Measurements from ENCODE around the gene REN.

DNA sequence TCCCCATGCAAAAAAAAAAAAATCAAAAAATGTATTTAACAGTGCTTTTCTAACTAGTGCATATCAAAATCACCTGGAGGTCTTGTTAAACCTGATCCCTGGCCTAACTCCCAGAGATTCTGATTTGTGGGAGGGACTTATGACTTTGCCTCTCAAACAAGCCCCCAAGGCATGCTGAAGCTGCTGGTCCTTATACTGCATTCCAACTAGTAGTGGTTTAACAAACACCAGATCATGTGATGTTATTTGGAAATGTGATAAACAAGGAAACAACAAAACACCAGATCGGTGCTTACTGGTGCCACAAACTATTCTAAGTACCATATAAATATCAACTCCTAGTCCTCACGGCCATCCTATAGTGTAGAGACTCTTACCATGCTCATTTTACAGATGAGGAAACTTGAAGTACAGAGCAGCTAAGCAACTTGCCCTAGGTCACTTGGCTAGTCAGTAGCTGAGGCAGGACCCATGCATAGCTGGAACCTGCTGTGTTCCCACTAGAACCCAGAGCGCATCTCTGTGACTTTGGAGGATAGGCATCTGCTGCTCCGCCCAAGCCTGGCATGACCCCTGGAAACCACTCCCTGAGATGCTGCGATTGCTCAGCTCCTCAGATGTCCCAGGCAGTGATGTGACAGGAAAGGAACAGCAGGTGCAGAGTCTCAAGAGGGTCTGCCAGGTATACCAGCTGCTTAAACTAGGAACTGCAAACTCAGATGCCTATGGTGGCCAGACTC lies 55.1 kb downstream of the REN start:
- TF ChIP-seq, protein P1, sequence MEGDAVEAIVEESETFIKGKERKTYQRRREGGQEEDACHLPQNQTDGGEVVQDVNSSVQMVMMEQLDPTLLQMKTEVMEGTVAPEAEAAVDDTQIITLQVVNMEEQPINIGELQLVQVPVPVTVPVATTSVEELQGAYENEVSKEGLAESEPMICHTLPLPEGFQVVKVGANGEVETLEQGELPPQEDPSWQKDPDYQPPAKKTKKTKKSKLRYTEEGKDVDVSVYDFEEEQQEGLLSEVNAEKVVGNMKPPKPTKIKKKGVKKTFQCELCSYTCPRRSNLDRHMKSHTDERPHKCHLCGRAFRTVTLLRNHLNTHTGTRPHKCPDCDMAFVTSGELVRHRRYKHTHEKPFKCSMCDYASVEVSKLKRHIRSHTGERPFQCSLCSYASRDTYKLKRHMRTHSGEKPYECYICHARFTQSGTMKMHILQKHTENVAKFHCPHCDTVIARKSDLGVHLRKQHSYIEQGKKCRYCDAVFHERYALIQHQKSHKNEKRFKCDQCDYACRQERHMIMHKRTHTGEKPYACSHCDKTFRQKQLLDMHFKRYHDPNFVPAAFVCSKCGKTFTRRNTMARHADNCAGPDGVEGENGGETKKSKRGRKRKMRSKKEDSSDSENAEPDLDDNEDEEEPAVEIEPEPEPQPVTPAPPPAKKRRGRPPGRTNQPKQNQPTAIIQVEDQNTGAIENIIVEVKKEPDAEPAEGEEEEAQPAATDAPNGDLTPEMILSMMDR (conservative IDR thresholded peaks at IDR 0.05 in 1 of 2, IDR thresholded peaks at IDR 0.05 in 1 of 2; ENCODE audit: extremely low read depth in 1 of 2, insufficient read depth in 1 of 2, low read depth in 1 of 2, low read length in 2 of 2), result no peak
- no peak for TF ChIP-seq EZH2 (IDR thresholded peaks at IDR 0.05; ENCODE audit: borderline replicate concordance, low read length)

Measured in mammary epithelial cell (primary cell).